Measurements from ENCODE around the gene MCM3. TPM values are rescaled to one million over a fixed set of nuclear protein-coding genes. Genes with fewer than 3 reads are reported as not detected.

Gene MCM3
- total RNA-seq, 4 donors from 2014 or later: 26.1 to 44.5 (median 34.3) TPM

- Histone ChIP-seq H3K4me3 (replicated peaks in 1 of 3) (no peak overlapping the region), H3K4me1 (peaks cover 0 to 4% of the 10 kb centered on the region in 2 donors), H3K9me3 (no peaks in the 10 kb centered on the region), H3K27ac (no peak overlapping the region), H3K36me3 (no peaks in the 10 kb centered on the region), H3K27me3 (no peaks in the 10 kb centered on the region)
- TF ChIP-seq CTCF (IDR thresholded peaks at IDR 0.05) (peak in 4 of 6 experiments; percentile 44 to 61 (median 54)), POLR2A (IDR thresholded peaks at IDR 0.05) (no peak)
- 32 to 35% methylated on average over 15 of the region's 15 CpGs for WGBS, 2 donors
- DNase-seq: peak; percentile 37 to 48
- intact Hi-C loops (cut with DNase I): no loop called here
These were observed 50.3 kb downstream of the MCM3 start for GRCh38 chr6:52233975-52234823.

- H3K27me3 ChIP-seq: no peaks in the 10 kb centered on the region
- H3K4me1 ChIP-seq: peaks cover 0 to 4% of the 10 kb centered on the region in 2 donors
- H3K27ac ChIP-seq: no peak overlapping the region
- H3K4me3 ChIP-seq (replicated peaks in 1 of 3): no peak overlapping the region
- no peak for DNase-seq
- intact Hi-C loops (cut with DNase I): no loop called here
- TF ChIP-seq CTCF (IDR thresholded peaks at IDR 0.05) (no peak), POLR2A (IDR thresholded peaks at IDR 0.05) (no peak)
- no peaks in the 10 kb centered on the region for H3K36me3 ChIP-seq
- H3K9me3 ChIP-seq: no peaks in the 10 kb centered on the region
- 62 to 74% methylated on average over 4 of the region's 4 CpGs for WGBS, 2 donors
These were observed 51.5 kb downstream of the MCM3 start for GRCh38 chr6:52233005-52233404.

- H3K27me3 ChIP-seq: no peaks in the 10 kb centered on the region
- intact Hi-C loops (cut with DNase I): no loop called here
- H3K27ac ChIP-seq: no peak overlapping the region
- TF ChIP-seq POLR2A (IDR thresholded peaks at IDR 0.05): no peak
- no peak for TF ChIP-seq CTCF (IDR thresholded peaks at IDR 0.05)
- DNase-seq: no peak
- H3K36me3 ChIP-seq: no peaks in the 10 kb centered on the region
- peaks cover 0 to 4% of the 10 kb centered on the region in 2 donors for H3K4me1 ChIP-seq
- no peak overlapping the region for H3K4me3 ChIP-seq (replicated peaks in 1 of 3)
- H3K9me3 ChIP-seq: no peaks in the 10 kb centered on the region
- WGBS, 2 donors: 67 to 84% methylated on average over 8 of the region's 8 CpGs
These were observed 53.0 kb downstream of the MCM3 start for GRCh38 chr6:52231406-52232127.

GRCh38 chr6:52230685-52231084, 53.9 kb downstream of the MCM3 start:
- 84% methylated on average over 1 of the region's 1 CpG for whole genome bisulfite sequencing, 2 donors
- no peak for TF ChIP-seq POLR2A (IDR thresholded peaks at IDR 0.05)
- TF ChIP-seq CTCF (IDR thresholded peaks at IDR 0.05): no peak
- no peak for DNase-seq

GRCh38 chr6:52227495-52227894, 57.0 kb downstream of the MCM3 start:
- WGBS, 2 donors: 70 to 78% methylated on average over 1 of the region's 1 CpG
- H3K4me1 ChIP-seq: no peaks in the 10 kb centered on the region
- no peaks in the 10 kb centered on the region for H3K36me3 ChIP-seq
- DNase-seq: no peak
- intact Hi-C loops (cut with DNase I): no loop called here
- no peak overlapping the region for H3K4me3 ChIP-seq (replicated peaks in 1 of 3)
- H3K27me3 ChIP-seq: no peaks in the 10 kb centered on the region
- H3K27ac ChIP-seq: no peak overlapping the region
- no peaks in the 10 kb centered on the region for H3K9me3 ChIP-seq
- no peak for TF ChIP-seq POLR2A (IDR thresholded peaks at IDR 0.05)
- TF ChIP-seq CTCF (IDR thresholded peaks at IDR 0.05): no peak

More at GRCh38 chr6:52230685-52231084, 53.9 kb downstream of the MCM3 start:
- H3K27me3 ChIP-seq: no peaks in the 10 kb centered on the region
- H3K36me3 ChIP-seq: no peaks in the 10 kb centered on the region
- no peak overlapping the region for H3K27ac ChIP-seq
- intact Hi-C loops (cut with DNase I): no loop called here
- no peak overlapping the region for H3K4me3 ChIP-seq (replicated peaks in 1 of 3)
- no peaks in the 10 kb centered on the region for H3K9me3 ChIP-seq
- peaks cover 0 to 4% of the 10 kb centered on the region in 2 donors for H3K4me1 ChIP-seq

Measured in thyroid gland (tissue), 4 donors.